MM.1S (cell line): ENCODE data around the gene PITX3.

Experiments
- CTCF ChIP-seq: fragments of 300-600 bp; sonication (generic); IDR thresholded peaks from 2 replicates; pipeline ENCODE4 v1.5.1; 2016; ENCODE audit warnings: antibody characterized with exemption, low read length, mixed read lengths
- EZH2 ChIP-seq: fragments of 300-600 bp; sonication (generic); optimal IDR thresholded peaks from 2 replicates; pipeline ENCODE3; 2017; ENCODE audit warnings: low read depth, mild to moderate bottlenecking, antibody characterized with exemption, low read length, mixed read lengths

- no peak for TF ChIP-seq CTCF
- no peak for TF ChIP-seq EZH2
Measured at GRCh38 chr10:102287991-102288390, 46.7 kb upstream of the PITX3 start.
